GM12874 (cell line): ENCODE measurements around the gene KCNJ12.

Experiments
- TF ChIP-seq, protein P1 (sequence below): IDR thresholded peaks from 2 replicates; pipeline ENCODE4 v1.5.1; 2011; ENCODE audit warnings: low read depth, mild to moderate bottlenecking, control low read depth, low read length, moderate library complexity; ENCODE audit not compliant: insufficient read depth

Gene KCNJ12

DNA sequence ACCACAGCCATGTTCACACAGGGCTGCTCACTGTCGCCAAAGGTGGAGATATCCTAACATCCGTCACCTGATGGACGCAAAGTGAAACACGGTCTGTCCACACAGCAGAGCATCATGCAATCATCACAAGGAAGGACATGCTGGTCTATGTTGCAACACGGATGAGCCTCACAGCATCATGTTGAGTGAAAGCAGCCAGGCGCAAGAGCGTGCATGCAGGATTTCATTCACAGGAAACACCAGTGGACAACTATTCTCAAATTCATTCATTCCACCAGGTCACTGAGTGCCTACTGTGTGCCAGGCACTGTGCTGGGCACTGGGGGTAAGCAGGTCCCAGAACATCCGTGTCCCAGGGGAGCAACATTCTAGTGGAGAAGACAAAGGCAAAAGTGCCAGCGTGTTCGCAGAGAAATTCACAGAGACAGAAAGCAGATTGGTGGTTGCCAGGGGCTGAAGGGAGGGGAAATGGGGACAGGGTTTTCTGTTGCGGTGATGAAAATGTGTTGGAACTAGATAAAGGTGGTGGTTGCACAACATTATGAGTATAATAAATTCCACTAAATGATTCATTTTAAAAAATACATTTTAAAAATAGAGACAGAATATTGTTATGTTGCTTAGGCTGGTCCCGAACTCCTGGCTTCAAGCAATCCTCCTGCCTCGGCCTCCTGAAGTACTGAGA is 22.7 kb upstream of the KCNJ12 start:
- TF ChIP-seq, protein P1, sequence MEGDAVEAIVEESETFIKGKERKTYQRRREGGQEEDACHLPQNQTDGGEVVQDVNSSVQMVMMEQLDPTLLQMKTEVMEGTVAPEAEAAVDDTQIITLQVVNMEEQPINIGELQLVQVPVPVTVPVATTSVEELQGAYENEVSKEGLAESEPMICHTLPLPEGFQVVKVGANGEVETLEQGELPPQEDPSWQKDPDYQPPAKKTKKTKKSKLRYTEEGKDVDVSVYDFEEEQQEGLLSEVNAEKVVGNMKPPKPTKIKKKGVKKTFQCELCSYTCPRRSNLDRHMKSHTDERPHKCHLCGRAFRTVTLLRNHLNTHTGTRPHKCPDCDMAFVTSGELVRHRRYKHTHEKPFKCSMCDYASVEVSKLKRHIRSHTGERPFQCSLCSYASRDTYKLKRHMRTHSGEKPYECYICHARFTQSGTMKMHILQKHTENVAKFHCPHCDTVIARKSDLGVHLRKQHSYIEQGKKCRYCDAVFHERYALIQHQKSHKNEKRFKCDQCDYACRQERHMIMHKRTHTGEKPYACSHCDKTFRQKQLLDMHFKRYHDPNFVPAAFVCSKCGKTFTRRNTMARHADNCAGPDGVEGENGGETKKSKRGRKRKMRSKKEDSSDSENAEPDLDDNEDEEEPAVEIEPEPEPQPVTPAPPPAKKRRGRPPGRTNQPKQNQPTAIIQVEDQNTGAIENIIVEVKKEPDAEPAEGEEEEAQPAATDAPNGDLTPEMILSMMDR = no peak

DNA sequence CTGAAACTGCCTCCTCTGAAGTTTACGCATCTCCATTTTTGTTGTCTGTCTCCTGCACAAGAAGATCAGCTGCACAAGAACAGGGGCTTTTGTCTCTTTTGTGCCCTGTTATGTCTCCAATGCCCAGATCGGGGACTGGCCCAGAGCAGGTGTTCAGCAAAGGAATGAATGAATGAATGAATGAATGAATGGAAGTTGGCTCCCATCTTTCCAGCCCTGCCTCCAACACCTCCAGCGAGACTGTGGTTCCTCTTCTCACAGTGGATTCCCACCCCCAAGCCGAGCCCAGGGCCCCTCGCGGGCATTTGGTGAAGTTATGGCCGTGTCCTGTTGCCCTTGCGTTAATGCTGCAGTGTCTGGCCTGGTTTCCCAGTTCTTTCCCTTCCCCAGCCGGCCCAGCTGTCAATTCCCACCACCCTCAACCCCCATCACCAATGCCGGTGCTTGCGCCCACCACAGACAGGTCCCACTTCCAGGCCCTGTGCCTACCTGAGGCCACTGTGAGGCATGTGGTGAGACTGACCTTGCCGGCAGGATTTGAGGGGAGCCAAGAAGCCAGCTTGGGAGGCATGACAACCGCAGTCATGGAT is 21.3 kb upstream of the KCNJ12 start:
- TF ChIP-seq, protein P1 = no peak

DNA sequence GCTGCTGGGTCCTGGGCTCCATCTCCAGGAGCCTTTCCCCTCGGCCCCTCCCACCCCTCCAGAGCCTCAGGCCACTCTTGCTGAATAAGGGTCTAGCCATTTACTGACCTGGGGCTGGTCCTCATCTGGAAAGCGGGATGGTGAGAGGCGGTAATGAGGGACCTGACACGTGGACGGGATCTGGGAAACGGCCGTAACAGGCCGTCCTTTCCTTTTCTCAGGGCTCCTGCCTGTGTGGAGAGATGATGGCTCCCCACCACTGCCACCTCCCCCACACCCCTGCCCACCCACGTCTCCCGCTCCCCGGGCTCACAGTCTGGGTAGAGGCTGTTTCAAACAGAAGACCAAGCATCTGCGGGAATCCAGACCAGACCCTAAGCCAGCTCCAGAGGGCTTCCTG is 20.6 kb upstream of the KCNJ12 start:
- TF ChIP-seq, protein P1 = no peak

DNA sequence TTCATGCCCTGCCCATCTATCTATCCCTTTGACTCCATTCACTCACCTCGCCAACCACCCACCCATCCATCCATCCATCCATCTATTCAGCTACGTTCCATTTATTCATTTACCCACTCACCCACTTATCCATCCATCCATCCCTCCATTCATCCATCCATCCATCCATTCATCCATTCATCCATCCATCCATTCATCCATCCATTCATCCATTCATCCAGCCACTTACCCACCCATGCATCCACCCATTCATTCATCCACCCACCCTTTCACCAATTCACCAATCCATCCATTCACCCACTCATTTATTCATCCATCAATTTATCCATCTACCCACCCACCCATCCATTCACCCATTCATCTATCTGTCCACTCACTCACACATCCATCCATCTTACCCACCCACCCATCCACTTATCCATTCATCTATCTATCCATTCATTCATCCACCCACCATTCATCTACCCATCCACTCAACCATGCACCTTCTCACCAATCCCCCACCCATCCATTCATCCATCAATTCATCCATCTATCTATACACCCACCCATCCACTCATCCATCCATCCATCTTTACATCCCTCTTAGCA is 19.5 kb upstream of the KCNJ12 start:
- TF ChIP-seq, protein P1 = no peak

DNA sequence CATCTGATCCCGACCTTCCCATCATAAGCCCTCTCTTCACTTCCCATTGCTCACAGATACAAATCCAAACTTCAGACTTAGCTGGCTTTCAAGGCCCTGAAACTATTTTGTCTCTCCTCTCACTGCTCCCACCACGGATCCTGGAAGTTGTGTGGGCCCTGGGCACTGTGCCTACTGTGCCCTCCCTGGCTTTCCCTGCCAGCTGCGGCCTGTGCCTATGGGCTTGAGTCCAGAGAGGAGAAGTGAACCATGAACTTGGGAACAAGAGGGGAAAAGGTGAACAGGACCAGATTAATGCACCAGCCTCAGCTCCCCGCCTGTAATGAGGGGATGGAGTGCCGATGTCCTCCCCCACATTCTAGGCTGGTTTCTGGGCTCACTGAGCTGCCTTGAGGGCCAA is 18.9 kb upstream of the KCNJ12 start:
- TF ChIP-seq, protein P1 = no peak

DNA sequence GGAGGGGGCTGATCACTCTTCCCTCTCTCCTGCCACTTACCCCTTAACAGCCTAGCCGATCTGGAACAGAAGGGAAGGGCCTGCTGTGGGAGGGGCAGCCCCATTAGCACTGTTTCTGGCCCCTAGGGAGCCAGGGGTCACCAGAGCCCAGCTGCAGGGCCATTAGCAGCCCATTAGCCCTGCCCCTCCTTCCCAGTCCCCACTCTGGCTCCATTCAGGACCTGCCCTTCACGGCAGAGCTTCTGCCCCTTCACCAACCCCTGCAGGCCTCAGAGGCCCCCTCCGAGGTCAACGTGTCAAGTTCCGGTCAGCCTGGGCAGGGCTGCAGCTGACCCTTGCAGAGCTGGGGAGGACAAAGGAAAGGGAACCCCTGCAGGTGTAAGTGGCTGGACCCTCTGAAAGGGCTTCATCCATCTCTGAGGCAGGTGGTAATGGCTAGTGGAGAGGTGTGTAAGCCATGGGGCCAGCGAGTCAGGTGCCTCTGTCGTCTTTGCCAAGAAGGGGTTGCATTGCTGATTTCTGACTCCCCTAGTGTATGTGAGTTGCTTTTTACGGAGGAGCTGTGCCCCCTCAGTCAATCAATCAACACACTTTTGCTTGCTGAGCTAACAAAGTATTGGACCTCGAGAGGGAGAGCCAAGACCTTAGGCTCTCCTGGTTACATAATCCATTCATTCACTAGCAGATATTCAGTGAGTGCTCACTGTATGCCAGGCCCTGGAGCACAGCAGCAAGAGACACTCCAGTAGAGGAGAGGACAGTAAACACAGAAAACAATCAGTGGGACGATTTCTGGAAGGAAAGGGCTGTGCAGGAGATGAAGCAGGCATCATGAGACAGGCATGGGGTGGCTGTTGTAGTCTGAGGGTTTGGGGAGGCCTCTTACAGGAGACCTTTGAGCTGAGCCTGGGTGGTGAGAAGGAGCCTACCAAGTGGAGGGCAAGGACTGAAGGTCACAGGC is 18.2 kb upstream of the KCNJ12 start:
- TF ChIP-seq, protein P1 = no peak
